Uterus (tissue), 2 donors: ENCODE results near the gene ALDH1A3.
A peak's percentile ranks its signal among the peaks of the same experiment; 100 is the strongest.

Experiments used
- CTCF ChIP-seq, 4 experiments: fragments of 200-600 bp in 2 of 4; fragments of 450-650 bp in 2 of 4; sonication (generic) in 2 of 4; IDR thresholded peaks; one replicate each; pipeline ENCODE4 v1.5.1; 2016 to 2019; ENCODE audit warnings: antibody characterized with exemption in 4 of 4, mild to moderate bottlenecking in 2 of 4, moderate library complexity in 1 of 4
- POLR2A ChIP-seq, 2 donors: fragments of 450-650 bp; IDR thresholded peaks; one replicate each; pipeline ENCODE4 v1.6.1; 2016; ENCODE audit warnings: antibody characterized with exemption in 2 of 2, mild to moderate bottlenecking in 1 of 2, moderate library complexity in 1 of 2

DNA sequence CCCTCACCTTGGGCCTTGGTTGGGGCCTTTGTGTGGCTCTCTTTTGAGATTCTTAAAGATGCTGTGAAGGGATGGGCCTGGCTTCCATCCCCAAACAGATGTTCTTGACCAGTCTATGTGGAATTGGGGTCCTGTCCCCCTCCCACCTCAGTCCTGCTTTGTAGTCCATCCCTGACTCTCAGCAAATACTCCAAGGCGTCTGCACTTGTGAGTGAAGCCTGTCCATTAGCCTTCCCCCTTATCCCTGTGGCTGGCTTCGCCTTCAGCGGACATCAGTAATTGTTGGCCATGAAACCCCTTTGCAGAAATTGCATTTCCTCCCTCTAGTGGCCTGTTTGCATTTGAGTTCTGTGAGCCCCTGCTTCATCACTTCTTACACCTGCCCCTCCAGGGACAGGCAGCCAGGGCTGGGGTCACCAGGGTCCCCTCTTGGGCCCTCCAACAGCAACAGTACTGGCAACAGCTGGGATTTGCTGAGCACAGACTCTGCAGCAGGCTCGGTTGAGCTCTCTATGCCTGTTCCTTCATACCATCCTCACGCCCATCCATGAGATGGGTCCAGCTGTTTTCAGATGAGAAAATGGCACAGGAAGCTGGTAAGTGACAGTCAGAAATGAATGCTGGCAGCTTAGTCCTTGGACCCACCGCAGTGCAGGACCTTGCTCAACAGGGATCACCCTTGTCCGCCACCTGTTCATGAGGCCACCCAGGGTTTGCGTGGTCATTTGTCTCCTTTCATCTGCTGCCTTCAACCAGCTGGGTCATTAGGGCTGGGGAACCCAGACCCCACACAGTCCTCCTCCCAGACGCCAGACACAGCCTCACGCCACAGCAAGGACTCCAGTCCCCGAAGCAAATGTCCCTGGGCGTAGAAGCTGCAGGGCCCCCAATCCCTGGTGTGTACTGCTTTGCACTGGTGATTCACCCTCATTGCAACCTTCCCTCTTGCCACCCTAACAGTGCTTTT is 30.6 kb downstream of the ALDH1A3 start:
- no peak for TF ChIP-seq POLR2A (IDR thresholded peaks at IDR 0.05)
- TF ChIP-seq CTCF (IDR thresholded peaks at IDR 0.05): peak in 1 of 4 experiments; percentile 10
